Mesendoderm (in vitro differentiated cells): Measurements from ENCODE around the gene APC2.
A peak's percentile ranks its signal among the peaks of the same experiment; 100 is the strongest.

Experiments used
- DNase-seq: peaks from one replicate; pipeline ENCODE4 v3.0.0; 2013
- H2AK5ac ChIP-seq: 2 replicates; pipeline ENCODE4 v1.6.1; 2013; ENCODE audit warnings: low read length, inconsistent platforms
- H2BK120ac ChIP-seq: 2 replicates; pipeline ENCODE4 v1.6.1; 2013; ENCODE audit warnings: low read depth, mild to moderate bottlenecking, low read length, moderate library complexity, mixed read lengths
- H2BK15ac ChIP-seq: replicated peaks from 2 replicates; pipeline ENCODE4 v1.6.1; 2013; ENCODE audit warnings: low read depth, mild to moderate bottlenecking, moderate library complexity
- H2BK5ac ChIP-seq: 2 replicates; pipeline ENCODE4 v1.6.1; 2013; ENCODE audit warnings: low read length, inconsistent platforms
- H3K18ac ChIP-seq: 2 replicates; pipeline ENCODE4 v1.6.1; 2013; ENCODE audit warnings: mild to moderate bottlenecking, low read length, mixed read lengths
- H3K23ac ChIP-seq: one replicate; pipeline ENCODE4 v1.6.1; 2013; ENCODE audit warnings: low read length
- H3K27ac ChIP-seq: 2 replicates; pipeline ENCODE4 v1.5.1; 2013; ENCODE audit warnings: low read depth, mild to moderate bottlenecking, inconsistent platforms, low read length, moderate library complexity
- H3K27me3 ChIP-seq: 2 replicates; pipeline ENCODE4 v1.6.1; 2013; ENCODE audit warnings: low read length, control low read depth, mild to moderate bottlenecking, inconsistent platforms; ENCODE audit not compliant: insufficient read depth, poor library complexity
- H3K36me3 ChIP-seq: 2 replicates; pipeline ENCODE4 v1.6.1; 2013; ENCODE audit warnings: low read length, inconsistent platforms; ENCODE audit not compliant: control insufficient read depth, insufficient read depth
- H3K4ac ChIP-seq: one replicate; pipeline ENCODE4 v1.6.1; 2013; ENCODE audit warnings: low read depth, mild to moderate bottlenecking, low read length, moderate library complexity
- H3K4me1 ChIP-seq: 2 replicates; pipeline ENCODE4 v1.6.1; 2013; ENCODE audit warnings: low read depth, low read length, inconsistent platforms; ENCODE audit not compliant: control insufficient read depth
- H3K4me2 ChIP-seq: 2 replicates; pipeline ENCODE4 v1.6.1; 2013; ENCODE audit warnings: low read length
- H3K4me3 ChIP-seq: 2 replicates; pipeline ENCODE4 v1.5.1; 2013; ENCODE audit warnings: mild to moderate bottlenecking, low read length
- H3K56ac ChIP-seq: one replicate; pipeline ENCODE4 v1.6.1; 2013; ENCODE audit warnings: low read length
- H3K79me1 ChIP-seq: 2 replicates; pipeline ENCODE4 v1.6.1; 2013; ENCODE audit warnings: low read length, inconsistent platforms
- H3K79me2 ChIP-seq: 2 replicates; pipeline ENCODE4 v1.6.1; 2013; ENCODE audit warnings: mild to moderate bottlenecking, low read length; ENCODE audit not compliant: control insufficient read depth, insufficient read depth
- H3K9ac ChIP-seq: 2 replicates; pipeline ENCODE4 v1.6.1; 2013; ENCODE audit warnings: low read length, inconsistent platforms
- H4K5ac ChIP-seq: one replicate; pipeline ENCODE4 v1.6.1; 2013; ENCODE audit warnings: low read length
- H4K8ac ChIP-seq: one replicate; pipeline ENCODE4 v1.6.1; 2013; ENCODE audit warnings: low read depth, mild to moderate bottlenecking, control low read depth, low read length, moderate library complexity
- WGBS: extraction: QIAGEN DNeasy Blood & Tissue Kit; methylation state at CpG from one replicate; pipeline ENCODE4 v1.1.7; 2013; ENCODE audit warnings: low lambda C conversion rate, missing lambda C conversion rate; ENCODE audit not compliant: insufficient coverage; ENCODE audit errors: extremely low coverage; 5-methylcytosine and 5-hydroxymethylcytosine counted together

Gene APC2

GRCh38 chr19:1406774-1407527, 43.0 kb upstream of the APC2 start:
- H3K4me2 ChIP-seq, result peak overlapping the region; percentile 76
- H3K4me3 ChIP-seq, result peak overlapping the region; percentile 54
- no peak overlapping the region for H2BK5ac ChIP-seq
- peak overlapping the region; percentile 71 for H3K9ac ChIP-seq
- peak overlapping the region; percentile 51 for H3K18ac ChIP-seq
- H3K4ac ChIP-seq, result no peak overlapping the region
- no peak overlapping the region for H2AK5ac ChIP-seq
- no peak overlapping the region for H2BK15ac ChIP-seq
- DNase-seq, result peak; percentile 99
- H3K79me2 ChIP-seq, result peaks cover 44% of the 10 kb centered on the region
- H4K5ac ChIP-seq, result no peak overlapping the region
- H3K27ac ChIP-seq, result no peak overlapping the region
- no peaks in the 10 kb centered on the region for H3K27me3 ChIP-seq
- peaks cover 2% of the 10 kb centered on the region for H3K36me3 ChIP-seq
- H3K79me1 ChIP-seq, result no peaks in the 10 kb centered on the region
- no peak overlapping the region for H3K23ac ChIP-seq
- no peak overlapping the region for H4K8ac ChIP-seq
- no peak overlapping the region for H2BK120ac ChIP-seq
- H3K4me1 ChIP-seq, result peaks cover 8% of the 10 kb centered on the region
- no CpG with 5 or more reads among the region's 72 CpGs for WGBS
- H3K56ac ChIP-seq, result peak overlapping the region; percentile 91

- Histone ChIP-seq H2BK120ac (peak within 1 kb of the TSS; percentile 90), H2BK5ac (no peak within 1 kb of the TSS), H3K18ac (peak within 1 kb of the TSS; percentile 96), H3K27me3 (no peaks in the 10 kb centered on the region), H4K8ac (peak within 1 kb of the TSS; percentile 94), H3K79me2 (peaks cover 51% of the 10 kb centered on the region), H3K36me3 (peaks cover 2% of the 10 kb centered on the region), H3K4me2 (peak within 1 kb of the TSS; percentile 91), H4K5ac (no peak within 1 kb of the TSS), H3K4me3 (peak within 1 kb of the TSS; percentile 84), H3K56ac (peak within 1 kb of the TSS; percentile 91), H3K23ac (no peak within 1 kb of the TSS), H3K4me1 (peaks cover 8% of the 10 kb centered on the region), H3K9ac (peak within 1 kb of the TSS; percentile 92), H3K4ac (peak within 1 kb of the TSS; percentile 99), H3K79me1 (no peaks in the 10 kb centered on the region), H2BK15ac (no peak within 1 kb of the TSS), H2AK5ac (no peak within 1 kb of the TSS), H3K27ac (peak within 1 kb of the TSS; percentile 80)
- DNase-seq, result no peak
- WGBS, result no CpG with 5 or more reads among the region's 121 CpGs
These were observed 42.2 kb upstream of the APC2 start, which contains the start of gene DAZAP1 for GRCh38 chr19:1407528-1408299. Gene DAZAP1, plus strand, starts transcription at chr19:1407586. Its CDS starts 188 bp downstream, at chr19:1407774.

GRCh38 chr19:1408300-1409203, 41.4 kb upstream of the APC2 start:
- Histone ChIP-seq H3K27ac (peak overlapping the region; percentile 80), H3K23ac (peak overlapping the region; percentile 7), H3K36me3 (peaks cover 6% of the 10 kb centered on the region), H3K56ac (peak overlapping the region; percentile 89), H3K79me1 (no peaks in the 10 kb centered on the region), H4K8ac (peak overlapping the region; percentile 94), H3K9ac (peak overlapping the region; percentile 92), H3K4me3 (peak overlapping the region; percentile 84), H3K18ac (peak overlapping the region; percentile 96), H3K27me3 (no peaks in the 10 kb centered on the region), H3K4me2 (peak overlapping the region; percentile 91), H4K5ac (no peak overlapping the region), H2BK120ac (peak overlapping the region; percentile 90), H3K4me1 (peaks cover 8% of the 10 kb centered on the region), H3K4ac (peak overlapping the region; percentile 99), H3K79me2 (peaks cover 60% of the 10 kb centered on the region), H2AK5ac (no peak overlapping the region), H2BK15ac (no peak overlapping the region), H2BK5ac (no peak overlapping the region)
- WGBS, result no CpG with 5 or more reads among the region's 69 CpGs
- peak; percentile 67 for DNase-seq

GRCh38 chr19:1409204-1410005, 40.5 kb upstream of the APC2 start:
- Histone ChIP-seq H3K4ac (no peak overlapping the region), H3K27me3 (no peaks in the 10 kb centered on the region), H2BK15ac (no peak overlapping the region), H2BK120ac (no peak overlapping the region), H3K56ac (peak overlapping the region; percentile 89), H3K4me2 (peak overlapping the region; percentile 91), H4K8ac (no peak overlapping the region), H3K79me1 (no peaks in the 10 kb centered on the region), H3K4me3 (peak overlapping the region; percentile 84), H3K23ac (peak overlapping the region; percentile 98), H4K5ac (no peak overlapping the region), H2BK5ac (no peak overlapping the region), H3K36me3 (peaks cover 6% of the 10 kb centered on the region), H3K4me1 (peaks cover 8% of the 10 kb centered on the region), H3K79me2 (peaks cover 67% of the 10 kb centered on the region), H3K18ac (no peak overlapping the region), H3K27ac (no peak overlapping the region), H2AK5ac (no peak overlapping the region), H3K9ac (peak overlapping the region; percentile 92)
- no peak for DNase-seq
- WGBS, result no CpG with 5 or more reads among the region's 33 CpGs
